ENCODE data around the gene NECAB3. TPM values are rescaled to one million over a fixed set of nuclear protein-coding genes. Genes with fewer than 3 reads are reported as not detected.

NECAB3 gene
- total and polyA plus RNA-seq, 2 of the 4 experiments (the other 2 are of a cell fraction), result 8.6 to 28.4 TPM

GRCh38 chr20:33719277-33719988 lies 45.2 kb upstream of the NECAB3 start:
- Histone ChIP-seq H3K36me3 (ENCODE audit: control insufficient read depth, insufficient read depth, low read length) (no peaks in the 10 kb centered on the region), H3K56ac (ENCODE audit: extremely low read depth, insufficient read depth, low read length) (peak overlapping the region; percentile 16; the same call in 1 of the 2 replicates), H4K20me1 (ENCODE audit: insufficient read depth, low read length) (no peaks in the 10 kb centered on the region), H3K27me3 (ENCODE audit: control insufficient read depth, insufficient read depth, low read length) (no peaks in the 10 kb centered on the region), H3K23ac (ENCODE audit: low read depth, low read length) (peak overlapping the region; percentile 29; the same call in 1 of the 2 replicates), H3K79me1 (ENCODE audit: low read depth in 1 of 2, low read length in 2 of 2) (peaks cover 0 to 14% of the 10 kb centered on the region in 2 experiments; a peak in 2 of 4 replicates), H3K4me3 (ENCODE audit: insufficient read depth, low read depth, low read length) (peak overlapping the region; percentile 65), H4K8ac (ENCODE audit: low read depth in 2 of 2, low read length in 2 of 2) (peak overlapping the region; percentile 44 to 80), H3K14ac (replicated peaks; ENCODE audit: low read depth, low read length) (peak overlapping the region; percentile 83), H4K91ac (ENCODE audit: insufficient read depth, low read depth, low read length) (peak overlapping the region; percentile 28; the same call in 1 of the 2 replicates), H2AK9ac (replicated peaks; ENCODE audit: low read depth, low read length, poor library complexity) (peak overlapping the region; percentile 44), H3K4ac (ENCODE audit: low read depth, low read length) (peak overlapping the region; percentile 75), H3K4me1 (ENCODE audit: control insufficient read depth, insufficient read depth, low read length) (peaks cover 5% of the 10 kb centered on the region), H3K27ac (ENCODE audit: insufficient read depth, low read length) (peak overlapping the region; percentile 6; the same call in 1 of the 2 replicates), H3K9me3 (ENCODE audit: control insufficient read depth, insufficient read depth, low read length) (no peaks in the 10 kb centered on the region), H3K9me1 (ENCODE audit: insufficient read depth, low read length) (peaks cover 15% of the 10 kb centered on the region), H2AK5ac (ENCODE audit: low read depth, low read length) (peak overlapping the region; percentile 3; the same call in 1 of the 2 replicates), H2BK120ac (ENCODE audit: low read depth, low read length) (no peak overlapping the region), H4K5ac (ENCODE audit: low read depth, low read length) (peak overlapping the region; percentile 8), H2BK5ac (ENCODE audit: low read depth, low read length, poor library complexity, severe bottlenecking) (no peak overlapping the region), H2BK20ac (ENCODE audit: low read depth, low read length) (no peak overlapping the region), H3K4me2 (ENCODE audit: low read depth, low read length) (peak overlapping the region; percentile 64), H3K18ac (ENCODE audit: low read depth, low read length) (no peak overlapping the region), H2AFZ (replicated peaks; ENCODE audit: low read length, poor library complexity) (peak overlapping the region; percentile 99), H3K9ac (ENCODE audit: low read depth, low read length) (peak overlapping the region; percentile 20), H2BK15ac (ENCODE audit: low read depth, low read length) (no peak overlapping the region)
- intact Hi-C loops (cut with micrococcal nuclease), result no loop called here
- ChIA-PET POLR2A (ENCODE audit: unreplicated experiment) (no interaction called here), CTCF (no interaction called here)
- dilution Hi-C loops (cut with HindIII; ENCODE audit: low sequenced_read_pairs, unreplicated experiment), result no loop called here
- ATAC-seq (ENCODE audit: low read depth), result no peak
- in situ Hi-C loops (cut with MboI; ENCODE audit: low sequenced_read_pairs), result no loop called here
- 39% methylated on average over 9 of the region's 13 CpGs; no CpG with 5 or more reads in 1 of the 2 experiments for WGBS, 2 experiments (ENCODE audit: extremely low coverage in 2 of 2, insufficient read length in 1 of 2)
- BruUV-seq (replicated peaks), result no TSS peak
- no peak for DNase-seq
- TF ChIP-seq MAFK (IDR thresholded peaks at IDR 0.05; ENCODE audit: low read depth, low read length) (no peak), RAD21 (IDR thresholded peaks at IDR 0.05; ENCODE audit: low read length) (no peak), RFX5 (IDR thresholded peaks at IDR 0.05; ENCODE audit: low read depth, low read length) (no peak), FOS (IDR thresholded peaks at IDR 0.05; ENCODE audit: low read depth, low read length) (no peak), MXI1 (IDR thresholded peaks at IDR 0.05; ENCODE audit: borderline replicate concordance, low read depth, low read length) (no peak), CEBPB (IDR thresholded peaks at IDR 0.05; ENCODE audit: low read depth, low read length) (no peak), POLR2A (IDR thresholded peaks at IDR 0.05; ENCODE audit: low read depth, low read length) (no peak), USF2 (IDR thresholded peaks at IDR 0.05; ENCODE audit: low read depth, low read length) (no peak), MAZ (IDR thresholded peaks at IDR 0.05; ENCODE audit: borderline replicate concordance, low read depth, low read length) (no peak), CTCF (conservative IDR thresholded peaks at IDR 0.05; ENCODE audit: low read depth, low read length) (no peak), NFE2L2 (IDR thresholded peaks at IDR 0.05; ENCODE audit: low read depth, low read length) (no peak), SMC3 (IDR thresholded peaks at IDR 0.05; ENCODE audit: low read depth, low read length) (no peak), CHD1 (IDR thresholded peaks at IDR 0.05; ENCODE audit: low read depth, low read length) (no peak), BHLHE40 (IDR thresholded peaks at IDR 0.05; ENCODE audit: low read depth, low read length) (no peak)
- TF ChIP-seq, protein P1, sequence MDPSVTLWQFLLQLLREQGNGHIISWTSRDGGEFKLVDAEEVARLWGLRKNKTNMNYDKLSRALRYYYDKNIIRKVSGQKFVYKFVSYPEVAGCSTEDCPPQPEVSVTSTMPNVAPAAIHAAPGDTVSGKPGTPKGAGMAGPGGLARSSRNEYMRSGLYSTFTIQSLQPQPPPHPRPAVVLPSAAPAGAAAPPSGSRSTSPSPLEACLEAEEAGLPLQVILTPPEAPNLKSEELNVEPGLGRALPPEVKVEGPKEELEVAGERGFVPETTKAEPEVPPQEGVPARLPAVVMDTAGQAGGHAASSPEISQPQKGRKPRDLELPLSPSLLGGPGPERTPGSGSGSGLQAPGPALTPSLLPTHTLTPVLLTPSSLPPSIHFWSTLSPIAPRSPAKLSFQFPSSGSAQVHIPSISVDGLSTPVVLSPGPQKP (IDR thresholded peaks at IDR 0.05; ENCODE audit: borderline replicate concordance, low read depth, low read length), result no peak

All from IMR-90 (cell line).